A549 (cell line): ENCODE results near the gene OPRM1.

Experiments used
- CHD2 ChIP-seq: fragments of 150-350 bp; IDR thresholded peaks from 2 replicates; pipeline ENCODE4 v1.6.1; 2014; ENCODE audit warnings: low read length; ENCODE audit not compliant: partially characterized antibody
- CTCF ChIP-seq: fragments of >200 bp; sonication (Bioruptor Twin); formaldehyde crosslinking; IDR thresholded peaks from 3 replicates; pipeline ENCODE4 v1.5.1; 2016
- EP300 ChIP-seq, 2 experiments: fragments of >200 bp; sonication (Bioruptor Twin); formaldehyde crosslinking; IDR thresholded peaks; 2 replicates in 1 of 2; 3 replicates in 1 of 2; pipeline ENCODE4 v1.6.1; 2016 to 2017
- ESRRA ChIP-seq: fragments of 150-350 bp; IDR thresholded peaks from 2 replicates; pipeline ENCODE4 v1.6.1; 2014; ENCODE audit warnings: mild to moderate bottlenecking, low read length, borderline replicate concordance
- MYC ChIP-seq: IDR thresholded peaks from 2 replicates; pipeline ENCODE4 v1.6.1; 2012; ENCODE audit warnings: mild to moderate bottlenecking, inconsistent platforms, low read length, improper control_type of control experiment, borderline replicate concordance
- NR3C1 ChIP-seq: fragments of >200 bp; sonication (Bioruptor Twin); formaldehyde crosslinking; IDR thresholded peaks from 3 replicates; pipeline ENCODE4 v1.6.1; 2017
- PBX3 ChIP-seq: IDR thresholded peaks from 2 replicates; pipeline ENCODE4 v1.6.1; 2012
- POLR2A ChIP-seq: IDR thresholded peaks from 2 replicates; pipeline ENCODE4 v1.6.1; 2012; ENCODE audit warnings: mild to moderate bottlenecking, low read length
- RAD21 ChIP-seq, 2 experiments: fragments of >200 bp in 1 of 2; sonication (Bioruptor Twin) in 1 of 2; formaldehyde crosslinking in 1 of 2; IDR thresholded peaks in 1 of 2; conservative IDR thresholded peaks in 1 of 2; 2 replicates in 1 of 2; 3 replicates in 1 of 2; pipeline ENCODE4 v1.6.1; 2012 to 2018; ENCODE audit warnings: inconsistent platforms in 1 of 2
- RARB ChIP-seq: fragments of 250-450 bp; sonication (Bioruptor Pico); IDR thresholded peaks from 2 replicates; pipeline ENCODE4 v1.8.0; 2021; ENCODE audit warnings: mild to moderate bottlenecking, moderate library complexity
- REST ChIP-seq: fragments of 200-600 bp; sonication (generic); IDR thresholded peaks from 2 replicates; pipeline ENCODE4 v1.6.1; 2016; ENCODE audit warnings: antibody characterized with exemption, mild to moderate bottlenecking, moderate library complexity
- ZFP36 ChIP-seq: fragments of 450-650 bp; IDR thresholded peaks from 2 replicates; pipeline ENCODE4 v1.6.1; 2014; ENCODE audit warnings: borderline replicate concordance; ENCODE audit not compliant: partially characterized antibody

GRCh38 chr6:153994811-153995210 is 44.2 kb upstream of the OPRM1 start:
- no peak for TF ChIP-seq CTCF
- no peak for TF ChIP-seq MYC
- TF ChIP-seq RARB (CRISPR knock-in tag), result no peak
- TF ChIP-seq REST, result no peak
- TF ChIP-seq EP300 (IDR thresholded peaks at IDR 0.05), result no peak
- TF ChIP-seq PBX3, result no peak
- TF ChIP-seq NR3C1, result no peak
- no peak for TF ChIP-seq CHD2
- TF ChIP-seq ESRRA, result no peak
- no peak for TF ChIP-seq POLR2A
- no peak for TF ChIP-seq RAD21 (conservative IDR thresholded peaks at IDR 0.05 in 1 of 2, IDR thresholded peaks at IDR 0.05 in 1 of 2)
- no peak for TF ChIP-seq ZFP36
